NB4 (cell line): Measurements from ENCODE around the gene LAMA5.

ENCODE experiments used
- MYC ChIP-seq: IDR thresholded peaks from 2 replicates; pipeline ENCODE4 v1.6.1; 2011; ENCODE audit warnings: low read depth, low read length
- POLR2A ChIP-seq: IDR thresholded peaks from 2 replicates; pipeline ENCODE4 v1.6.1; 2011; ENCODE audit warnings: mild to moderate bottlenecking; ENCODE audit not compliant: insufficient read length; ENCODE audit errors: extremely low read depth
- TF ChIP-seq, protein P1 (sequence below): IDR thresholded peaks from one replicate; pipeline ENCODE4 v1.5.1; 2012; ENCODE audit warnings: low read depth, low read length
- TF ChIP-seq, protein P2 (sequence below): IDR thresholded peaks from 2 replicates; pipeline ENCODE4 v1.6.1; 2011; ENCODE audit warnings: low read depth, low read length

DNA sequence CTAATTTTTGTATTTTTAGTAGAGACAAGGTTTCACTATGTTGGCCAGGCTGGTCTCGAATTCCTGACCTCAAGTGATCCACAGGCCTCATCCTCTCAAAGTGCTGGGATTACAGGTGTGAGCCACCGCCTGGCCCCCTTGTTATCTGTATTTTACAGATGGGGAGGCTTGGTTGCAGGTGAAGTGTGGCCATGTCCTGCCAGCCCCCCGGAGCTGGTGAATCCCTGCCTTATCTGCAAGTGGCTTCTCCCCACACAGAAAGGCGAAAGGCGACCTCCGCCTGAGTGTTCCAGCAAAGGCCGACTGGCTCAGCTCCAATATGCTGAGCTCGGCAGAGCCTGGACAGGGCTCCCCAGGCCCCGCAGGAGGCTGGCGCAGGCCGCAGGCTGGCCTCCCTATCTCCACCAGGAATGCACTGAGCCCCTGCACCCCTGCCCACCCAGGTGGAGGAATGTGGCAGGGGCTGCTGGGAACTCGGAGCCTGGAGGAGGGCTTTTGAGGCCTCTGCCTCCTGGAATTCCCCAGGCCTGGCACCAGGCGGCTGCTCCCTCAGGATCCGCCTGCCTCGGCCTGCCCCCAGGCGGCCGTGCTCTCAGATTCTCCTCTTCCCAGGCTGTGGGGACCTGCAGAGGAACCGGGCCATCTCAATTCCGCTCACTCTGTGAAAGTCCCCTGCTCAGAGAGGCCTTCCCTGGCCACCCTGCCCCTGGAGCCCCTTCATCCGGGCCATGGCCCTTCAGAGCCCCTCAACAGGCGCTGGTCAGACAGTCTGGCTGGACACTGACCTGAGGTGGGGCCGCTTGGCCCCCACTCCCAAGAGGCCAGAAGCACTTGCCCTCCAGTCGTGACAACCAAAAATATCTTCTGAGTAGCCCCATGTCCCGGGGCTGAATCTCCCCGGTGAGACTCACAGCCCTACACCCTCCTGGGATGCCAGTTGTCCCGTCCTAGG lies 9.3 kb upstream of the LAMA5 start:
- TF ChIP-seq, protein P1, sequence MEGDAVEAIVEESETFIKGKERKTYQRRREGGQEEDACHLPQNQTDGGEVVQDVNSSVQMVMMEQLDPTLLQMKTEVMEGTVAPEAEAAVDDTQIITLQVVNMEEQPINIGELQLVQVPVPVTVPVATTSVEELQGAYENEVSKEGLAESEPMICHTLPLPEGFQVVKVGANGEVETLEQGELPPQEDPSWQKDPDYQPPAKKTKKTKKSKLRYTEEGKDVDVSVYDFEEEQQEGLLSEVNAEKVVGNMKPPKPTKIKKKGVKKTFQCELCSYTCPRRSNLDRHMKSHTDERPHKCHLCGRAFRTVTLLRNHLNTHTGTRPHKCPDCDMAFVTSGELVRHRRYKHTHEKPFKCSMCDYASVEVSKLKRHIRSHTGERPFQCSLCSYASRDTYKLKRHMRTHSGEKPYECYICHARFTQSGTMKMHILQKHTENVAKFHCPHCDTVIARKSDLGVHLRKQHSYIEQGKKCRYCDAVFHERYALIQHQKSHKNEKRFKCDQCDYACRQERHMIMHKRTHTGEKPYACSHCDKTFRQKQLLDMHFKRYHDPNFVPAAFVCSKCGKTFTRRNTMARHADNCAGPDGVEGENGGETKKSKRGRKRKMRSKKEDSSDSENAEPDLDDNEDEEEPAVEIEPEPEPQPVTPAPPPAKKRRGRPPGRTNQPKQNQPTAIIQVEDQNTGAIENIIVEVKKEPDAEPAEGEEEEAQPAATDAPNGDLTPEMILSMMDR: no peak
- TF ChIP-seq POLR2A (no peak), MYC (no peak)
- TF ChIP-seq, protein P2, sequence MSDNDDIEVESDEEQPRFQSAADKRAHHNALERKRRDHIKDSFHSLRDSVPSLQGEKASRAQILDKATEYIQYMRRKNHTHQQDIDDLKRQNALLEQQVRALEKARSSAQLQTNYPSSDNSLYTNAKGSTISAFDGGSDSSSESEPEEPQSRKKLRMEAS: no peak
